ENCODE data around the gene NFATC1.

The NFATC1 gene

GRCh38 chr18:79421275-79421857 lies 25.6 kb downstream of the NFATC1 start:
- H3K4me3 ChIP-seq (ENCODE audit: low read depth, low read length), result no peak overlapping the region

DNA sequence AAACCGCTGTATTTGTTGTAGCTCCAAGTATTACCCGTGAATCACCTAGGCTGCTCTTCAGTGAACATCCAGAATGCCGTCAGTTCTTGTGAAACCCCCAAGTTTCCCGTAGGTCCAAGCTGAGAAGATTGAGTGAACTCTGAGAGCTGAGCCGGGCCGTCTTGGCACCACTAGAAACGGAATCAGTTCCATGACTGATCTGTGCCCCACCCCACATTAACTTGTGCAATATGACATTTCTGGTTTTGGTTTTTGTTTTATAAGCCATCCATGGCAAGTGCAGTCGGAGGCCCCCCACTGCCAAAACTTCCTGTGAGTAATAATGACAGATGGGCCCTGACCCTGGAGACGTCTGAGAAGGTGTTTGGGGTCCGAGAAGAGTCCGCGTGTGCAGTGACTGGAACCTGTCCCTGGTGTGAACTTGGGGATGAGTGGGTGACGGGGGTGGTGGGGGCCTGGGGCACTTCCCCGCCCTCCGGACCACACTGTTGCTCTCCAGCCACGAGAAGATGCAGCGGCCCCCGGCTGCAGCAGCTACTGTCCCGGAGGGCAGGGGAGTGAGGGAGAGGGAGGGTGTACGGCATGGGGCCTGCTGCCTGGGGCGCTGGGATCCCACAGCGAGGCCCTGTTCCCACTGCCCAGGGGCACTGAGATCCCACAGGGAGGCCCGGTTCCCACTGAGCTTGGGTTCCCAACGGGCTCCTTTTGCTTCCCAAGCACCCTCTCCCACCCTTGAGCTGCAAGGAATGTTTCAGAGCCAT lies 26.5 kb downstream of the NFATC1 start:
- H3K4me3 ChIP-seq (ENCODE audit: low read depth, low read length), result no peak overlapping the region

DNA sequence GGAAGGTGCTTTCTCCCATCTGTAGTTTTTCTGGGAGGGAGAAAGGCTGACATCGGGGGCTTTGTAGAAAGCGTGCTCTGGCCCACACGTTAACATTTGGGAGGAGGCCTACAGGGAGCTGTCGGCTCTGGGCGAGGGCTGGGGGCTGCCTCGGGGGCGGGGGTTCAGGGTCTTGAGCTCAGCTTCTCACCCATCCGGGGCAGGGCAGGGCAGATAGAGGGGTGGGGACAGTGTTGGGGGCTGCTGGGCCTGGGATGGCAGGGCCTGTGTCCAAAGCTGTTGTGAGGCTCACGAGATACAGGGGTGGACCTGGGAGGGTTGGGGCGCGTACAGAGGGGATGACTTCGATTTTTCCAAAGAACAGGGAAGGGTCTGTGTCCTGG lies 27.0 kb downstream of the NFATC1 start:
- no peak overlapping the region for H3K4me3 ChIP-seq (ENCODE audit: low read depth, low read length)

DNA sequence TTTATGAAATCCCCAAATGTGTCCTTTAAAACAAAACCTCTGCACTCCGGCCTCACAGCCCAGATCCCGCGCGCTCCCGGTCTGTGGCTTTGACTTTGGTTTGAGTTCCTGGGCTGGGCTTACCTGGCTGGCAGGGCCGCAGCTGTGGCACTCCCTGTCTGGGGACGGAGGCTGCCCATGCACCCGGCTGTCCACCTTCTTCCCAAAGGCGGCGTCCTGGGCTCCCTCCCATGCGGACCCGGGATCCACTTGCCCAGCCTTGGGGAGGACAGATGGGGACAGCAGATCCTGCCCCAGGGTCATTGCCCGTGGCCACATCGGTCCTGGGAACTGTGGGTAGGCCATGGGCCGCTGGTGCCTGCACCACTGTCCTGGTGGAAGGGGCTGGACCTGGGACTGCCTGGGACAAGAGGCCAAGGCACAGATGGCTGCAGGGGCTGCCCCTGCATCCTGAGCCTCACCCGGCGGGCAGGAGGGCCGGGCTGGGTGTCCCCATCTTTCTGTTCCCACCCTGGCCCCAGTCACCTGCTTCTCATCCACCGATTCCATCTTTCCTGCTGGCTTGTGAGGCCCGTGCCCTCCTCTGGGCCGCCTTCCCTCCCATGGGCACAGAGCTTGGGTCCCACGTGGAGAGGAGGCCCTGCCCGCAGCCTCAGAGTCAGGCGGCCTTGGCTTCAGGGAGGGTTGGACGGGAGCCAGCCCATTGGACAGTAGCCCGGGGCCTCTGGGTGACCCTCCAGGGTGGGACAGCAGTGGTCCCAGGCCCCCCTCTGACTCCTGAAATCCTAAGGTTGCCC lies 27.7 kb downstream of the NFATC1 start:
- no peak overlapping the region for H3K4me3 ChIP-seq (ENCODE audit: low read depth, low read length)

GRCh38 chr18:79424008-79424565 lies 28.4 kb downstream of the NFATC1 start:
- no peak overlapping the region for H3K4me3 ChIP-seq (ENCODE audit: low read depth, low read length)

GRCh38 chr18:79424880-79425568 lies 29.3 kb downstream of the NFATC1 start:
- H3K4me3 ChIP-seq (ENCODE audit: low read depth, low read length), result no peak overlapping the region

DNA sequence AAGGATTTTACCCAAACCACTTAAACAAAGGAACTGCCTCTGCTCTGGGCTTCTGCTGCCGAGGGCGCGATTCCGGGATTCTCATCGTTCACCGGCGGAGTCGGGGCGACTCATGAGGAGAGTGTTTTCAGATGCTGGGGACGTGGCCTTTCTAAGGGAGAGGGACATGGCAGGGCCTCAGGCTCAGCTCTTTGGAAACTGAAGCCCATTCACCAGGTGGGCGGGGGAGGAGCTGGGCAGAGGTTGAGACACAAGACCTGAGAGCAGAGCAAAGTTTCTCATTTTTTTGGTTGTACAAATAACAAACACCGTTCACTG lies 29.8 kb downstream of the NFATC1 start:
- no peak overlapping the region for H3K4me3 ChIP-seq (ENCODE audit: low read depth, low read length)

- no peak overlapping the region for H3K4me3 ChIP-seq (ENCODE audit: low read depth, low read length)
These were observed 30.9 kb downstream of the NFATC1 start for GRCh38 chr18:79426376-79427300.

- no peak overlapping the region for H3K4me3 ChIP-seq (ENCODE audit: low read depth, low read length)
These were observed 31.9 kb downstream of the NFATC1 start for GRCh38 chr18:79427368-79428225.

DNA sequence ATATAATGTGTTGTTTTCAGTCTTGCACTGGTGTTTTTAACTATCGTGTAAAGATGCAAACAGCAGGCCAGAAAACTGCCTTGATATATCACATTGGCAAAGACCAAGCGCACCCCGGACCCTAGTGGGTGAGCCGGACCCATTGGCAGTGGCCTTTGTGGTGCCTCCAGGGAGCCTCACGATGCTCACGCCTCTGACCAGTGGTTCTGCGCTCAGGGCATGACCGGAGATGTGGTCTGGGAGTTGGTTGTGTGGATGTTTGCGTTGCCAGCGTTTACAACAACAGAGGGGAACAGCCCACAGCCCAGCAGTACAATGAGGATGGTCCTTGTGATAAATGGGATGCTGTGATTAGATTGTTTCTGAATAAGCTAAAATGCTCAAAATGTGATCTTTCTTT lies 32.6 kb downstream of the NFATC1 start:
- H3K4me3 ChIP-seq (ENCODE audit: low read depth, low read length), result no peak overlapping the region

DNA sequence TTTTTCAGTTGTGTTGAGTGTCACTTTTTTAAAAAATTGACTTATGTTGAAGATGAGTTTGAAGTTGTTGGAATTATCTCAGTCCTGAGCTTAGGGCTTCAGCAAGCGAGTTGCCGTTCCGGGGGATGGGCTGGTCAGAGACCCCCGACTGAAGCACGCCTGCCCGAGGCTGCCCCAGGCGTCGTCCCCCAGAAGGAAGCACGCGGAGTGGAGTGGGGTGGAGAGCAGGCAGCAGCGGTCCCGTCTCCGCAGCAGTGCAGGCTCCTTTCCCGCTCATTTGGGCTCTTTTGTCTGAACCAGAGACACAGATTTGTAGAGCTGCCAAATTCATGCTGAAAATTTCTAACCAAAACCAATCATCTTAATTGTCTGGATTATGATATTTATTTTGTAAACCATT lies 33.7 kb downstream of the NFATC1 start:
- no peak overlapping the region for H3K4me3 ChIP-seq (ENCODE audit: low read depth, low read length)

- H3K4me3 ChIP-seq (ENCODE audit: low read depth, low read length), result no peak overlapping the region
These were observed 34.1 kb downstream of the NFATC1 start for GRCh38 chr18:79429785-79430281.

DNA sequence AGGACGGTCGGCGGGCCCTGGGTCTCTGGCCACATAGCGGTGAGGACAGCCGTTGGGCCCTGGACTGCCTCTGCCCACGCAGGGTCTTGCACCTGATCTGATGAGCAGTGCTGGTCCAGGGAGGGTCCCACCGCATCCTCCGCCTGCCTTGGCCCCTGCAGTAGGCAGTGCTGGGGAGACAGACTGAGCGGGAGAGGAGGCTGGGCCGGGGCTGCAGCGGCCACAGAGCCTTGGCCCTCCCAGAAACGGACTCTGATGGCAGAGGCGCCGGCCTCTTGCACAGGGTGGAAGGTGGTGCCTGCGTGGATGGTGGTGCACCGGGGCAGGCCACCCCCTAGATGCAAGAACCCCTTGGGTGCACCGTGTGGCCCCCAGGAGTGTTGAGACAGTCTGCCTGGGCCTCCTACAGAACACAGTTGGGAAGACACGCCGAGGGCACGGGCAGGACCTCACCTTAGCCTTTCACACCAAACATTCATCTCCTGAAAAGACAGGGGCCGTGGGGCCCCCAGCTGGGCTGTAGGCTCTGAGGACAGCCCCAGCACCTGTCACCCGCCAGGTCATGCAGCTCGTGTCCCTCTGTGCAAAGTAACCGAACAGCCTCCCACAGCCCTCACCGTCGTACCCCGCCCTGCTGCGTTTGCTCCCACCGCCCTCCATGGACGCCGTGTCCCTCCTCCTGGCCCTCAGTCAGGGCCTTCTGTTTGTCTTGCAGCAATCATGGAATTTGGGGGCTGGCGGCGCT lies 36.8 kb downstream of the NFATC1 start:
- no peak overlapping the region for H3K4me3 ChIP-seq (ENCODE audit: low read depth, low read length)

DNA sequence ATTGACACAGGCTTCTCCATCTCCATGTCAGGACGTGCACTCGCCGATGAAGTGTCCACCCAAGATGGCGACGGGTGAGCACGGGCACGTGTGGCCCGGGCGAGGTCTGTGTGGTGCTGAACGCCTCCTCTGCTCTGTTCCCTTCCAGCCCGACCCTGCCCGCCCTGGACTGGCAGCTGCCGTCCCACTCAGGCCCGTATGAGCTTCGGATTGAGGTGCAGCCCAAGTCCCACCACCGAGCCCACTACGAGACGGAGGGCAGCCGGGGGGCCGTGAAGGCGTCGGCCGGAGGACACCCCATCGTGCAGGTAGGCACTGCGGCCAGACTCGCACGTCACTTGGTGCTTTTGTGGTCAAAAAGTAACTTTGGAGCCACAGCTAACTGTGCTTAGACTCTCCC lies 37.7 kb downstream of the NFATC1 start:
- H3K4me3 ChIP-seq (ENCODE audit: low read depth, low read length), result no peak overlapping the region

GRCh38 chr18:79434607-79435401 lies 39.1 kb downstream of the NFATC1 start:
- H3K4me3 ChIP-seq (ENCODE audit: low read depth, low read length), result no peak overlapping the region

DNA sequence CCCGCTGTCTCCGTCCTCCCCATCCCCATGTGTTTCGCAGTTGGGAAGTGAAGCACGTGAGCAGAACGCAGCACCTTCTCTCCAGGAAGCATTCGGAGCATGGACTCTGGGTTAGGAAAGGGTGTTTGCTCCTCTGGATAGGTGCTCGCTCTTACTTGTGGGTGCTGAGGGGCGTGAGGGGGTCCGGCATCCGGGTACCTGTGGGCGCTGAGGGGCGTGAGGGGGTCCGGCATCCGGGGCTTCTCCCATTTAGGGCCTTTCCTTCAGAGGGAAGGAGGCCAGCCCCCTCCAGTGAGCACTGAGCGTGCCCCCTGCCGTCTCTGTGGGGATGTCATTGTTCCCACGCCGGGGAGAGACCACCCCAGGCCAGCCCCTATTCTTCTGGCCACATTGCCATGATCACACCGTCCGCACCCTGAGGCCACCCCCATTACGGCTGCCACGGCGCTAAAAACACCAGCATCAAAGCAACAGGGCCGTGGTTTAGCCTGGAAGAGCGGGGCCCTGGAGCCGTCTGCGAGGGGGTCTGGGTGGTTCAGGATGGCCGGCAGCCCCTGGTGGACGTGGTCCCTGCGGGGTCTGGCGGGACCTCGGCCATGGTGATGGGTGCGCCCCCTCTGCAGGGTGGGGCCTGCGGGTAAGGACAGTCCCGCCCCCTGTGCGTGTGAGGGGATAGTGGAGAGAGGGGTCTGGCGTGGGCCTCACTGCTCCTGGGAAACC lies 41.0 kb downstream of the NFATC1 start:
- H3K4me3 ChIP-seq (ENCODE audit: low read depth, low read length), result no peak overlapping the region

All from iPS-11a (cell line).